Muscle of back (tissue), 11 donors: ENCODE data around the gene NFKBIZ. TPM values are rescaled to one million over a fixed set of nuclear protein-coding genes. Genes with fewer than 3 reads are reported as not detected.
"Not testable (repeated sequence)": the region's sequence is repeated elsewhere in the genome, so short reads cannot be mapped to it uniquely, and the experiment has no call there.

Experiments used
- DNase-seq, 3 donors: peaks; one replicate each; pipeline versions ENCODE4 v3.0.0 to v3.0.0-alpha.2; 2013
- polyA plus RNA-seq, 10 donors: library from polyadenylated mRNA; unstranded; fragments of 120-200 nt; gene quantifications; one replicate each; pipeline ENCODE4 v1.2.1, GENCODE V29; 2013; ENCODE audit not compliant: insufficient read length in 10 of 10

Gene NFKBIZ
- polyA plus RNA-seq, 10 donors: 1.1 to 24.1 (median 3.7) TPM

DNA sequence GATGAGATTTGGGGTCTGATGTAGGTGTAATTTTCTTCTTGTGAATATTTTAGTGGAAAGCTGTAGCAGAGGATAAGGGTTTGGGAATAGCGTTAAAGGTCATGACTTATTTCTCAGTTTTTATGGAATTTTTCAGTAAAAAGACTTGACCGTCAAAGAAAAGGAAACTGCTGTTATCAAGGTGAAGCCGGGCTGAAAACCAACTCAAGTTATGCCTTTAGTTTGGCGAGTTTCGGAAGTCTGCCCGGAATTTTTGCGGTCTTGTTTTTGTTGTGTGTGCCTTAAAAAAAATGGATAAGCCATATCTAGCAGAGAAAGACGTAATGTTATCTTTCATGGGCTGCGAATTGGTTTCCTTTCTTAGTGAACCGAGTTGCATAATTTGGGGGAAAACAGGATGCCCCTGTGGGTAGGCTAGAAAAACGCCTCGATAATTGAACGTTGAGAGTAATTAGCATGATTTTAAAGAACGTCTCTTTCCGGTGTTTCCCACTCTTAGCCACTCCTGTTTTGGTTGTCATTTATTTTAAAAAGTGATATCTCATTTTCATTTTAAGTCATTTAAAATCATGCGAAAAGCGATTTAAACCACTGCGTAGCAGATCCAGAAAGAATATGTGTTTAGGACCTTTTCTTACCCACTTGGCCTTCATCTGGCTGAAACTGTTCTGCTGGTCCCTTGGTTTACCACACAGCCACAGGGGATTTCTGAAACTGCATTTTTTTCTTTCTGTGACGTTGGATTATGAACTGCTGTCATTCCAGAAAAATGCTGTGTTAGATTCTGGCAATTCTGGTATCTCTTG is 1.1 kb downstream of the NFKBIZ start:
- DNase-seq: peak; percentile 29 to 59 (median 56)

DNA sequence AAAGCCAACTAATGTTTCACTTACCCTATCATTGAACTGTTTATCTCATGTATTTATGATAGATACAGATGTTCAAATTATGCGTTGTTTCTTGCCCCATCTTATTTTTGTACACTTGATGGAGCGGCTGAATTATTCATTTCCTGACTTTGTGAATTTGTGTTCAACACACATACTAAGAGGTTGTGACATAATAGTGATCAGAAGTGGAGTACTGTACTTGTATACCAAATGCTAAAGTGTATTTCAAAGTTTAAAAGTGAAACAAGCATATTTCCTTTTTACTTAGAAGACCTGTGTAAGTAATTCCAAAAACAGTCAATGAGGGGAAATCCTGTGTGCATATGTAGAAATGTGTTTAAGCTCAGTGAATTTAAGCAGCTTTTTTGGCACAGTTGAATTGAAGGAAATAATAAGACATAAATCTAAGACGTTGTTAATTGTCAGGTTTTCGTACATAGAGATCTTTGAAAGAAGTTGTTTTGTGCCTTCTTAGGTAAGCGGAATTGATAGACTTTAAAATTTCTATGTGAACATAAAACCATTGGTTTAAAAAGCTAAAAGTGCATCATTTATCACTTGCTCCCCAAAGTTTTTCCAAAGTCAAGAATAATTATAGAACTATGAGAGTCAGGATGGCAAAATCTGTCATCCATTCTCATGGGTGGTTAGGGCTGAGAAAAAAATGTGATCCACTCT is 1.9 kb downstream of the NFKBIZ start:
- DNase-seq: no peak

DNA sequence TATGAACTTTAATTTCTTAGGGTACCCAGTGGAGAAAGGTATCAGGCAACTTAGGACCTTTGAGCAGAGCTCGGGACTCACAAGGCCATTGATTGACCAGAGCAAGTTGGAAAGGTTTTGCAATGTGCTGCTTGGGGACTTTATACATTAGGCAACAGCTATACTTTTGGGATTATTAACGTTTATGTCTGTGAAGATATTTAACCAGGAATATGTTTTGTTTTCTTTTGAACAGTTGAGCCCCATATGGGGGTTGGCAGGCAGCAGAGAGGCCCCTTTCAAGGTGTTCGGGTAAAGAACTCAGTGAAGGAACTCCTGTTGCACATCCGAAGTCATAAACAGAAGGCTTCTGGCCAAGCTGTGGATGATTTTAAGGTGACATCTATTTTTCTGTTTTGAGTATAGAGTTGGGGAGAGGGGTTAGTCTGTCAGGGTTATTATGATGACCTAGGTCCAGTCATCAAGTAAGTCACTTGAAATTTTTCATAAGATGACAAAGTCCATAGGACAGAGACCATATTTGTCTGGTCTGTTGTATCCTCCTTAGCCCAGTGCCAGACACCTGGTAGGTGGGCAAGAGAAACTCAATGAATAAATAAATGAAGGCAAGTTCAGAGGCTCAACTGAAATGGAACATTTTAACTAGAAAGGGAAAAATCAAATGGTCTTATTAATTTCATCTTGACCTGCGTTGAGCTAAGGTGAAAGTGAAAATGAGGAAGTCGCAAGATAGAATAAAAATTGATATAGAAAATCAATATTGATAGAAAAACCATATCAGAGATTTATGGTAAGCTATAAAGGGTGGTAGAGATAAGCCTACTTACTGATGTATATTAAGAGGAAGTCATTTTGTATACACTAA is 2.8 kb downstream of the NFKBIZ start:
- no peak for DNase-seq

DNA sequence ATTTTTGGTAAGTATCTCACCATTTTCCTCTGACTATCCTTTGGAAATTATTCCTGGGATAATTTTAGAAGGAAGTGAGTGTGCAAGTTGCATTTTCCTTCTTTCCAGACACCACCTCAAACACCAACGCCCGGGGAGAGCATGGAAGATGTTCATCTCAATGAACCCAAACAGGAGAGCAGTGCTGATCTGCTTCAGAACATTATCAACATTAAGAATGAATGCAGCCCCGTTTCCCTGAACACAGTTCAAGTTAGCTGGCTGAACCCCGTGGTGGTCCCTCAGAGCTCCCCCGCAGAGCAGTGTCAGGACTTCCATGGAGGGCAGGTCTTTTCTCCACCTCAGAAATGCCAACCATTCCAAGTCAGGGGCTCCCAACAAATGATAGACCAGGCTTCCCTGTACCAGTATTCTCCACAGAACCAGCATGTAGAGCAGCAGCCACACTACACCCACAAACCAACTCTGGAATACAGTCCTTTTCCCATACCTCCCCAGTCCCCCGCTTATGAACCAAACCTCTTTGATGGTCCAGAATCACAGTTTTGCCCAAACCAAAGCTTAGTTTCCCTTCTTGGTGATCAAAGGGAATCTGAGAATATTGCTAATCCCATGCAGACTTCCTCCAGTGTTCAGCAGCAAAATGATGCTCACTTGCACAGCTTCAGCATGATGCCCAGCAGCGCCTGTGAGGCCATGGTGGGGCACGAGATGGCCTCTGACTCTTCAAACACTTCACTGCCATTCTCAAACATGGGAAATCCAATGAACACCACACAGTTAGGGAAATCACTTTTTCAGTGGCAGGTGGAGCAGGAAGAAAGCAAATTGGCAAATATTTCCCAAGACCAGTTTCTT is 3.9 kb downstream of the NFKBIZ start:
- no peak for DNase-seq

DNA sequence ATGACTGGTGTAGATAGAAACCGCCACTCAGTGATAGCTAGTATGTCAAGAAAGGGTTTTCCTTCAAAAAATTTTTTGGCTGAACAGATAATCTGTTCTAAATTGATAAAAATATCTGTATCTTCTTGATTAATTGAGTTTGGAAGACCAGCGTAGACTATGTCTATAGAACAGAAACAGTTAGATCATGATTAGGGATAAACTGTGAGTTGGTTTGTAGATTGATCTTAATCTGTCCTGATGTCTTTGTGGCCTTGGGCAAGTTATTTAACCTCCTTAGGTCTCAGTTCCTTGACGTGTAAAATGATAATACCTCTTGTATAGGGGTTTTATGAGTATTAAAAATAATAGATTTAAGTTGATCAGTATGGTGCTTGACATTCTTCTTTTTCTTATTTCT is 4.7 kb downstream of the NFKBIZ start:
- DNase-seq: no peak

DNA sequence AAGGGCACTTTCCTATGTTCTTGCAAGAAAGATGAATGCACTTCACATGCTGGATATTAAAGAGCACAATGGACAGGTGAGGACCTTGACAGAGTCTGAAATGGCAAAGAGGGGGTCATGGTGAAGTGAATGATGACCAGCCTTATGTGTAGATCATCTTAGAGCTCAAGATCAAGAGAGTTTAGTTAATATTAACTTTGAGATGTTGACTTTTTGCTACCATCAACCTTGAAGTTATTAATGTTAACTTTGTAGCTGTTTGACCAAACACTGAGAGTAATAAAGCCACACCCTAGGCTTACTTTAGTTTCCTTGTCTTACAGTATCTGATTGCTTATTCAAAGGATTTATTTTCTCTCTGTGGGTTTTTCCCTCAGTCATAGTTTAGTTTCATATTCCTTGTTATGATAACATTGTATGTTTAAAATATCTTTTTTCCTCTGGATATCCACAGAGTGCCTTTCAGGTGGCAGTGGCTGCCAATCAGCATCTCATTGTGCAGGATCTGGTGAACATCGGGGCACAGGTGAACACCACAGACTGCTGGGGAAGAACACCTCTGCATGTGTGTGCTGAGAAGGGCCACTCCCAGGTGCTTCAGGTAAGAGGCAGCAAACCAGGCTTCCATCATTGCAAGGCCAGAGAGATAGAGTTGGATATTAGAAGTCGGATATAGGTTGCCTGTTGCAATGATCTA is 5.4 kb downstream of the NFKBIZ start:
- DNase-seq: no peak

DNA sequence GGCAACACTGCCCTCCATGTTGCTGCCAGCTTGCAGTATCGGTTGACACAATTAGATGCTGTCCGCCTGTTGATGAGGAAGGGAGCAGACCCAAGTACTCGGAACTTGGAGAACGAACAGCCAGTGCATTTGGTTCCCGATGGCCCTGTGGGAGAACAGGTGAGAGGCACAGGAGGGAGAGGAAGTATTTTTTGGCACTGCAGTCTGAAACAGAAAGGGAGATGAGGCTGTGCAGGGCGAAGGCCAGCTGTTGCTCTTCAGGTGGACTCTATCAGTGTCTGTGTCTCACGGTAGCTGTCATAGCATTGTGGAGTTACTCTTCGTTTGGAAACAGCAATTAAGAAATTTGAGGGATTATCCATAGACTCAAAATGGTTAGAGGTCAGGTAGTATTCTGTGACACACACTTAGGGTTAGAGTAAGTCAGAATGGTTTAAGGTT is 8.0 kb downstream of the NFKBIZ start:
- DNase-seq: no peak

DNA sequence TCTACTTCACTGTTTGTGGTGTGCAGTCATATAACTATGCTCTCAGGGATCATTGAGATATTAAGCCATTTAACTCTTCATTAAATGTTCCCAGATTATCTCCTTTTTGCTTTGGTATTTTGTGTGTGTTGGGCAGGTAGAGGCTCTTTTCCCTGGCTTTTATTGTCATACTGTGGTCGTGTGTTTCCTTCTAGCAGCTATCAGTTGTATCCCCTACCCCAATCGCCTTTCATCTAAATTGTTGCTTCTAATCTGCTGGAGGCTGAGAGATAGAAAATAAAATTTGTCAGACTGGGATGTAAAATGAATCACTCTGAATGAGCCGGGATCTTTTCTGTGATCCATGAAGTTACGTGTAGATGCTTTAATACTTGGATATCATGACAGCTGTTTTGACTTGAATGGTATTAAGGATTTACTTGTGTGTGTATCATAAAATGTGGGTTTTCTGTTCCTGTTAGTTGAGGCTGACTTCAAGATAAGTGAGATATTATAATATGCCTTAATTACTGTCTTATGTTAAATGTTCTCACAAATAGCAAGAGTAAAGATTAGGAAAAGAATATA is 9.2 kb downstream of the NFKBIZ start:
- no peak for DNase-seq

DNA sequence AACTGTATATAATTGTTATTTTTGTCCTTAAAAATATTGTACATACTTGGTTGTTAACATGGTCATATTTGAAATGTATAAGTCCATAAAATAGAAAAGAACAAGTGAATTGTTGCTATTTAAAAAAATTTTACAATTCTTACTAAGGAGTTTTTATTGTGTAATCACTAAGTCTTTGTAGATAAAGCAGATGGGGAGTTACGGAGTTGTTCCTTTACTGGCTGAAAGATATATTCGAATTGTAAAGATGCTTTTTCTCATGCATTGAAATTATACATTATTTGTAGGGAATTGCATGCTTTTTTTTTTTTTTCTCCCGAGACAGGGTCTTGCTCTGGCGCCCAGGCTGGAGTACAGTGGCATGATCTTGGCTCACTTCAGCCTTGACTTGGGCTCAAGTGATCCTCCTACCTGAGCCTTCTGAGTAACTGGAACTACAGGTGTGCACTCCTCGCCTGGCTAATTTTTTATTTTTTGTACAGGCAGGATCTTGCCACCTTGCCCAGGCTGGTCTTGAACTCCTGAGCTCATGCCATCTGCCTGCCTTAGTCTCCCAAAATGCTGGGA is 10.7 kb downstream of the NFKBIZ start:
- no peak for DNase-seq

DNA sequence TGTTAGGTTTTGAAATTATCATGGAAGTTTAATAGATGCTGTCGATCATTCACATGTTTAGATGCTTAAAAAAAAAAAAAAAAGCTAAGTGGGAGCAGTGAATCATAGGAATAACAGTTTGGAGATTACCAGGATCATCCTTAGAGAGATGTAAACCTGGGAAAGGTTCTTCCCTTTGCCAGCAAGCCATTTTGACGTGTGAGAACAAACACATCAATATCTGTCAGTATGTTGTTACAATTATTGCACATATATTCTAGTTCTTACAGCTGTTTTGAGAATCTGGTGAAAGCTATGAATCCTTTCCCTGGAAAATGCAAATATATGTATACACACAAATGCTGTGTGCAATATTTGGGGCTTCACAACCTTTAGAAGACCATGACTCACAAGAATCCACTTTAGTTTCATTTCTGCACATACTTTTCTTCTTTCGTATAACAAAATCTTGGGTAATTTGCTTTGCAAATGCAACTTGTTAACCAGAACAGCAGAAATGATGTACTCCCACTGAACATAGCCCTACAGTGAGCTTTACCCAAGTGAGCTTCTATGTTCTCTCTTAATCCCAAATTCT is 12.0 kb downstream of the NFKBIZ start:
- DNase-seq: no peak

DNA sequence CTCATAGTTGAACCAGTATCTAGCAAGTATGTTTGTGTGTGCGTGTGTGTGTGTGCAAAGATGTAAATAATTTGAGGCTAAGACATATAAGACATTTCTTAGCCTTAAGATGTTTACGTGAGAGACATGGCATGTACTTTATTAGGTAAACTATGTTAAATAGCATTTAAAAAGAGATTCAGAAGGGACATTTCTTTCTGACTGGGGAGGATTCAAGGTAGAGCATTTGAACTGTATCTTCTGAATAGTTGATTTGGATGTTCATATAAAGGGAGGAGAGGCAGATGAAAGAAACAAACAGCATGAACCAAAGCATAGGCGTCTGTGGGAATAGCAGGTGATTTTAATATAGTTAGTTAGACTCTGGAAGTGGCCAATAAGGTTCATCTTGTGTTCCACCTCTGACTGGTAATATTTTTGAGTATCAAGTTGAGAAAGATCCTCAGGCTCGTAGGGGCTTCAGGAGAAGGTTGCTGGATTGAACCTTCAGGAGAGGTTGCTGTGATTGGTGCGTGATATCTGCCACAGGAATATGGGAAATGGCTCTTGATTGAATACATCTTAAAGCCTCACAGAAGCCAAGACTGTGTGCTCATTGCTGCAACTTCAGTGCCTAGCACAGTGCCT is 12.6 kb downstream of the NFKBIZ start:
- DNase-seq: no peak

DNA sequence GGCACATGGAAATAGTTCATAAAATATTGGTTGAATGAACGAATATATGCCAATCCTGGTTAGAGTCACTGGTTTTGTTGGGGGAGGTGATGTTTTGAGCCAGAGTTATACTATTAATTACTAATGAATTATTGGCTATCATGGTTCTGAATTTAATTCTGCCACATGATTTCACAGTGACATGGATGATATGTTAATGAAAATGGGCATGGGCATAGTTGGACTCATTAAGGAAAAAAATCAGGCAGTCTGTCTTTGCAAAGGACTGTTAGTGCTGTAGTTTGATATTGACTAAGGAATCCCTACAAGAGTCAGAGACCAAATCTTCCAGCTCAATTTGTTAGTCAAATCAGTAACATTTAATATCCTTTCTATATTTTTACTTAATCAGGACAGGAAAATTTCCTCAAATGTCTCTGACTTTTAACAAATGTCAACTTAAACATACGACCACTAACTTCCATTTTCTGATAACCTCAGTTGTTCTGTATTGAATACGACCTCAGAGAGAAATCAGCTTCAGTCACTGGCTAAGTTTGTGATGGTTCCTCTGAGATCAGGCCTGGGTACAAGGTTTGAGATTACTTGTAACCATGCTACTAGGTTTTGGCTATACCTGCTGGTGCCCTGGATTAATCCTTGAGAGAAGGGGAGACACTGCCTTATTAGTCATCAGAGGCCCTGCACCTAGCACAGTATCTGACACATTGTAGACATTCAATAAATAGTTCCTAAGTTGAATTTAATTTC is 13.3 kb downstream of the NFKBIZ start:
- DNase-seq: no peak

DNA sequence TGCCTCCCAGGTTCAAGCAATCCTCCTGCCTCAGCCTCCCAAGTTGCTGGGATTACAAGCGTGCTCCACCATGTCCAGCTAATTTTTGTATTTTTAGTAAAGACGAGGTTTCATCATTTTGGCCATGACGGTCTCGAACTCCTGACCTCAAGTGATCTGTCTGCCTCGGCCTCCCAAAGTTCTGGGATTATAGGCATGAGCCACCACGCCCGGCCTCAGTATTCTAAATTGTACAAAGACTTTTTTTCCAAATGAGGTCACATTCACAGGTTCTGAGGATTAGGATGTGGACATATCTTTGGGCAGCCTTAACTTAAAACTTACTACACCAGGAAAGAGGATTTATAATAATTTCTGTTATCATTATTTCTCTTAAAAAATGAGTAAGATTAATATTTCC is 15.6 kb downstream of the NFKBIZ start:
- DNase-seq: not testable (repeated sequence)

DNA sequence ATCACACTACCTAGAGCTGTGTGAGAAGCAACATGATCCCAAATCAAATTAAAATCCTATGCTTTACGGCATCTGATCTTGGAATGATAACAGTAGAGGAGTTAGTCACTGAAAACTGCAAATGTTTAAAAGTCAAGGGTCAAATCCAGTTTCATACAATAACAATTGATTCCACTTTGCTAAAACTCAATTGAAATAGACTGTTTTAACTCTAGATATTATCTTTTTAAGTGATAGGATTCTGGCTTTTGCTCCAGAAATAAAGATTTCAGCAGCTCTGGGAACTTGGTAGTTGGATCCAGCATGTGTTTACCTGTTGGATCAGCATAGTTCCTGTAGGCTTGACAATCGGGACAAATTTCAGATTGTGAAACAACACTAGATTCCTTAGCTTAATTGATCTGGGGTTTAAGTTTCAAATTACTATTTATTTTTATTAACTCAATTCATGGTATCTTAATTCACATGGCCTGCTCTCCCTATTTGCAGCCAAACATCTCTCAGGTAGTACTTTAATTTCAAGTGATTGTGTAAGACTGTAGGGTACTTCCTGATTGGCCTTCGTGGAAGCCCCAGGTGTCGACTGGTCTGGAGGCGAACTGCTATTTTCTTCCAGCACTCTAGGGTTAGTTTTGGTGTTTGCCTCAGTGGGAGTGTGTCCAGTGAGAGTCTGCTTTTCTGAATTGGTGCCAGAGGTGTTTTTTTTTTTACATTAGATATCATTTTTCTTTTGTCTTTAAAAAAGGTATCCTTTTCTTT is 16.6 kb downstream of the NFKBIZ start:
- DNase-seq: no peak

DNA sequence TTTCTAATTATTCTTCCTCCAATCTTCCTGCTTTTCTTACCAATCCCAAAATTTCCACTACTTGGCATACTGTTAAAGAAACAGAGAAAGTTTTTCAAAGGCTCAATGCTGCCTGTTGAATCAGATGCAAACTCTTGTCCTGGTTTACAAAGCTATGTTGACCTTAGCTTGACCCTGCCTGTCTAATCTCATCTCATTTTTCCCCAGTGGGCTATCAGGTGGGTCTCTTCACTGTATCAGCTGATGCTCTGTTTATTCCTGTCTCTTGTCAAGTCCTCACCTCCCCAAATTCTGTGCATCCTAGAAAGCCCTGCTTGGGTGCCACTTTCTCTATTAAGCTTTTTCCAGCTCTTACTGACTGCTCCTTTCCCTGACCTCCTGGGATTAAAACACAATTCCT is 18.2 kb downstream of the NFKBIZ start:
- no peak for DNase-seq

DNA sequence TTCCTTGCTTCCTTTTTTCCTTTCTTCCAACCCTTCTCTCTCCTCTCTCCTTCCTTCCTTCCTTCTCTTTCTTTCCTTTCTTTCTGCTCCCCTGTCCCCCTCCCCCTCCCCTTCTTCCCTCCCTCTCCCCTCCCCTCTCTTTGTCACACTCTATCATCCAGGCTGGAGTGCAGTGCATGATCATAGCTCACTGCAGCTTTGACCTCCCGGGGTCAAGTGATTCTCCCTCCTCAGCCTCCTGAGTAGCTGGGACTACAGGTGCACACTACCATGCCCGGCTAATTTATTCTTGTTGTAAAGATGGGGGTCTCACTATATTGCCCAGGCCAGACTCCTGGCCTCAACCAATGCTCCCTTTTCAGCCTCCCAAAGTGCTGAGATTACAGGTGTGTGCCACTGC is 18.7 kb downstream of the NFKBIZ start:
- DNase-seq: no peak
